ENCODE measurements around the gene ABHD11. TPM values are rescaled to one million over a fixed set of nuclear protein-coding genes. Genes with fewer than 3 reads are reported as not detected.

The ABHD11 gene
- total and polyA plus RNA-seq, 4 donors = 22.2 to 52.9 (median 40.3) TPM

GRCh38 chr7:73717991-73718405 lies 20.6 kb downstream of the ABHD11 start:
- Histone ChIP-seq H3K9me3 (ENCODE audit: control insufficient read depth in 4 of 4, insufficient read depth in 3 of 4, low read length in 3 of 4) (no peaks in the 10 kb centered on the region), H3K9ac (ENCODE audit: insufficient read depth in 1 of 2, low read length in 2 of 2) (no peak overlapping the region), H3K27me3 (ENCODE audit: control insufficient read depth in 3 of 3, insufficient read depth in 3 of 3, low read length in 2 of 3) (no peaks in the 10 kb centered on the region), H3K27ac (ENCODE audit: low read depth in 1 of 2, low read length in 1 of 2) (peak overlapping the region in 1 of 2 donors; percentile 12), H3K4me1 (ENCODE audit: control insufficient read depth in 5 of 5, insufficient read depth in 5 of 5, low read length in 5 of 5) (peaks cover 0 to 21% (median 13%) of the 10 kb centered on the region in 5 donors), H3K4me3 (no peak overlapping the region), H3K36me3 (ENCODE audit: control insufficient read depth in 4 of 4, insufficient read depth in 4 of 4, low read length in 4 of 4) (no peaks in the 10 kb centered on the region)
- WGBS, 2 donors = 22 to 55% methylated on average over 10 of the region's 10 CpGs
- TF ChIP-seq CTCF (IDR thresholded peaks at IDR 0.05; ENCODE audit: control extremely low read depth, extremely low read depth) = no peak
- ATAC-seq (ENCODE audit: insufficient read depth, low FRiP score) = no peak
- no peak for DNase-seq

- no peaks in the 10 kb centered on the region for H3K36me3 ChIP-seq (ENCODE audit: control insufficient read depth in 4 of 4, insufficient read depth in 4 of 4, low read length in 4 of 4)
- DNase-seq = peak in 1 of 3 donors; percentile 31
- TF ChIP-seq CTCF (IDR thresholded peaks at IDR 0.05; ENCODE audit: control extremely low read depth, extremely low read depth) = no peak
- no peaks in the 10 kb centered on the region for H3K9me3 ChIP-seq (ENCODE audit: control insufficient read depth in 4 of 4, insufficient read depth in 3 of 4, low read length in 3 of 4)
- H3K9ac ChIP-seq (ENCODE audit: insufficient read depth in 1 of 2, low read length in 2 of 2) = no peak overlapping the region
- H3K4me1 ChIP-seq (ENCODE audit: control insufficient read depth in 5 of 5, insufficient read depth in 5 of 5, low read length in 5 of 5) = peaks cover 0 to 21% (median 13%) of the 10 kb centered on the region in 5 donors
- no peaks in the 10 kb centered on the region for H3K27me3 ChIP-seq (ENCODE audit: control insufficient read depth in 3 of 3, insufficient read depth in 3 of 3, low read length in 2 of 3)
- ATAC-seq (ENCODE audit: insufficient read depth, low FRiP score) = no peak
- no peak overlapping the region for H3K27ac ChIP-seq (ENCODE audit: low read depth in 1 of 2, low read length in 1 of 2)
- no peak overlapping the region for H3K4me3 ChIP-seq
- WGBS, 2 donors = 63 to 74% methylated on average over 13 of the region's 13 CpGs
Measured at GRCh38 chr7:73717025-73717807, 21.4 kb downstream of the ABHD11 start.

- no peak for TF ChIP-seq CTCF (IDR thresholded peaks at IDR 0.05; ENCODE audit: control extremely low read depth, extremely low read depth)
- Histone ChIP-seq H3K9me3 (ENCODE audit: control insufficient read depth in 4 of 4, insufficient read depth in 3 of 4, low read length in 3 of 4) (no peaks in the 10 kb centered on the region), H3K27me3 (ENCODE audit: control insufficient read depth in 3 of 3, insufficient read depth in 3 of 3, low read length in 2 of 3) (no peaks in the 10 kb centered on the region), H3K4me3 (no peak overlapping the region), H3K36me3 (ENCODE audit: control insufficient read depth in 4 of 4, insufficient read depth in 4 of 4, low read length in 4 of 4) (no peaks in the 10 kb centered on the region), H3K27ac (ENCODE audit: low read depth in 1 of 2, low read length in 1 of 2) (no peak overlapping the region), H3K4me1 (ENCODE audit: control insufficient read depth in 5 of 5, insufficient read depth in 5 of 5, low read length in 5 of 5) (peaks cover 0 to 20% (median 13%) of the 10 kb centered on the region in 5 donors), H3K9ac (ENCODE audit: insufficient read depth in 1 of 2, low read length in 2 of 2) (no peak overlapping the region)
- 63 to 74% methylated on average over 4 of the region's 4 CpGs for WGBS, 2 donors
- ATAC-seq (ENCODE audit: insufficient read depth, low FRiP score) = no peak
- DNase-seq = no peak
Measured at GRCh38 chr7:73716318-73716890, 22.2 kb downstream of the ABHD11 start.

All from lung (tissue), 12 donors.